G401 (cell line): ENCODE data around the gene SAXO2. TPM values are rescaled to one million over a fixed set of nuclear protein-coding genes. Genes with fewer than 3 reads are reported as not detected.
A peak's percentile ranks its signal among the peaks of the same experiment; 100 is the strongest.
"Not testable (repeated sequence)": the region's sequence is repeated elsewhere in the genome, so short reads cannot be mapped to it uniquely, and the experiment has no call there.

ENCODE experiments used
- DNase-seq: peaks from one replicate; pipeline ENCODE4 v3.0.0-alpha.2; 2015; ENCODE audit warnings: low spot score
- in situ Hi-C: cut with HindIII; loops from 2 replicates; pipeline ENCODE4 v1.10.0; 2016; ENCODE audit warnings: low sequenced_read_pairs, mixed read lengths
- total RNA-seq: library from RNA; depleted of rRNA; stranded (reverse); fragments of >200 nt; shearing (Covaris generic); gene quantifications from 2 replicates; pipeline ENCODE4 v1.2.3, GENCODE V29; 2014; rRNA removed

Gene SAXO2, protein sequence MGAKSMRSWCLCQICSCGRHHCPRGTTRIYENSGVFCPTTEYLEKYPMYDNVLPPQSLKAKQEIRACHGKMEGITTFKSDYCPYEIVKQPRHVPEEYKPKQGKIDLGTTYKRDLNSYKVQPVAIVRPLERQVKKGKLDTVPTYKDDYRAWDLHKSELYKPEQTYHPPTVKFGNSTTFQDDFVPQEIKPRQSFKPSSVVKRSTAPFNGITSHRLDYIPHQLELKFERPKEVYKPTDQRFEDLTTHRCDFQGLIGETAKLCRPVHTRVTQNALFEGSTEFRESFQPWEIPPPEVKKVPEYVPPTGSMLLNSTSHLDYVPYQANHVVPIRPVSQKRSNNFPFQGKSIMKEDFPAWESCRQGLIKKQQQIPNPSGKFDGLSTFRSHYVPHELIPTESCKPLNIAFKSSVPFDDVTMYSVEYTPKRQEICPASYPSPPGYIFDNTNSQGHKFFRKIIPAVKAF
- 1.2 TPM in 1 of 2 replicates, not detected in the other for total RNA-seq

GRCh38 chr15:82262422-82263026 is at the start of gene SAXO2, which contains the start of gene EFL1:
Gene SAXO2, plus strand, starts transcription at chr15:82262818. Its CDS starts 62 bp downstream, at chr15:82262880.
Gene EFL1, minus strand, starts transcription at chr15:82262734. Its CDS starts 956 bp downstream, at chr15:82261778.
- in situ Hi-C loops, result no loop called here

DNA sequence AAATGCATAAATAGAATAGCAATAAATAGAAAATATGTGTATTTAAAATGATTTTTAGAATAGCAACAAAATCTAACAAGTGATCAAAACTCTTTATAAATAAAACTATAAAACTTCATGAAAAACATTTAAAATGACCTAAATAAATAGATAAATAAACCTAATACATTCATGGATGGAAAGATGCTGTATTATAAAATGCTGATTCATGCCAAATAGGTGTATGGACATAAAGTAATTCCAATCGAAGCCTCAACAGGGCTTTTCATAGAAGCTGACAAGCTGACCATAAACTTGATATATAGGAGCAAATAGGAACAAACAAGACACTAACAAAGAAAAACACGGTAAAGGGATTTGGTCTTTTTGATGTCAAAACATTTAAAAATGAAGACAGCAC is 46.5 kb upstream of the SAXO2 start:
- in situ Hi-C loops, DNase-seq: not testable (repeated sequence)

More at GRCh38 chr15:82262422-82263026, at the start of gene SAXO2, which contains the start of gene EFL1:
- peak; percentile 93 for DNase-seq

DNA sequence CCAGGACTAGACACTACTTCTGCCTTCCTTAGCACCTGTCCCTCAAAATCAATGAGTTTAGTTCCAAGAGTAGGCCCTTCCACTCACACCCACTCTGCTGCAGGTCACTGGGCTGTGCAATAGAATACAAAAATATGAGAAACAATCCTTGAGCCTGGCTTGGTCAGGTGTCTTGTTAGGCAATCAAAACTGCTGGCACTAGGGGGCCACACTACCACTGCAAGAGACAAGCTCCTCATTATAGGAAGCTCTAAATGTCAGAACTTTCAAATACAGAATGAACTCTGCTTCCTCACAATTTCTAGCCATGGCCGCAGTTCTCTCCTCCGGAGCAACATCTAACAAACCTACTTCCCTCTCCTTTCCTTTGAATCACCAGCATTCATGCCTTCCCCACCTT is 41.1 kb upstream of the SAXO2 start:
- peak; percentile 10 for DNase-seq
- in situ Hi-C loops, result not testable (repeated sequence)

- in situ Hi-C loops, result no loop called here
- no peak for DNase-seq
Observed at GRCh38 chr15:82228750-82229149, 33.9 kb upstream of the SAXO2 start.

DNA sequence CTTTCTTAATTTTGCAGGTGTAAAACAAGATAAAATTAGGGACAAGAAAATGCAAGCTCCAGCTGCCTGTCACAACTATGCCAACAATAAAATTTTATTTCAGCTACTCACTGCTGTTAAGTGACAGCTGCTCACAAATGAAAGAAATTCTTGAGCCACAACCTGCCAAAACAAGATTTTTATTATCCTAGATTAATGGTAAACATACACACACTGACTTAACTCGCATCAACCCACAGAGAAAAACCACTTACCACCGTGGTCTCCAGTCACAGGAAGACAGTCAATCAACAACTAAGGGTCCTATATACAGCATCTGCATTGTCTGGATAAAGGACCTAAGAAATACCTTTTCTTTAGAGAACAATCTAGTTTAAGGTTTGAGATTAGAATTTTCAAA is 31.4 kb upstream of the SAXO2 start:
- DNase-seq, result no peak
- in situ Hi-C loops, result no loop called here

DNA sequence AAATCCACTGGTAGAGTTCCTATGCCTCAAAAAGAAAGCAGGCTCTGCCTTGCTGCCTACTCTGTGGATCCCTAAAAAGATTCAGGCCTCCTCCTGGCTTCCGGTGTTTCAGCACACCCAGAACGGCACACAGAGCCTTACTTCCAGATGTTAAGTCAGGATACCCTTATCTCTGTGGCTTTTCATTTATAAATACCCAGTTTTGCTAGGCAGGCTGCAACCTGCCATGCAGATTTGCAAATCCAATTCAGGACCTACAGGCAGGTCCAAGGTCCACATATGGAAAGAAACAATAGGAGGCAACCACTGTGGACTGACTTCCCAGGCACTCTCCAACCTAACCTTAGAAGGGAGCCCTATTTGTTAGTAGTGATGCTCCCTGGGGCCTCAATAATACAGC is 30.8 kb upstream of the SAXO2 start:
- in situ Hi-C loops, result no loop called here
- DNase-seq, result no peak

- in situ Hi-C loops, DNase-seq: not testable (repeated sequence)
Observed at GRCh38 chr15:82237944-82238534, 24.6 kb upstream of the SAXO2 start.

DNA sequence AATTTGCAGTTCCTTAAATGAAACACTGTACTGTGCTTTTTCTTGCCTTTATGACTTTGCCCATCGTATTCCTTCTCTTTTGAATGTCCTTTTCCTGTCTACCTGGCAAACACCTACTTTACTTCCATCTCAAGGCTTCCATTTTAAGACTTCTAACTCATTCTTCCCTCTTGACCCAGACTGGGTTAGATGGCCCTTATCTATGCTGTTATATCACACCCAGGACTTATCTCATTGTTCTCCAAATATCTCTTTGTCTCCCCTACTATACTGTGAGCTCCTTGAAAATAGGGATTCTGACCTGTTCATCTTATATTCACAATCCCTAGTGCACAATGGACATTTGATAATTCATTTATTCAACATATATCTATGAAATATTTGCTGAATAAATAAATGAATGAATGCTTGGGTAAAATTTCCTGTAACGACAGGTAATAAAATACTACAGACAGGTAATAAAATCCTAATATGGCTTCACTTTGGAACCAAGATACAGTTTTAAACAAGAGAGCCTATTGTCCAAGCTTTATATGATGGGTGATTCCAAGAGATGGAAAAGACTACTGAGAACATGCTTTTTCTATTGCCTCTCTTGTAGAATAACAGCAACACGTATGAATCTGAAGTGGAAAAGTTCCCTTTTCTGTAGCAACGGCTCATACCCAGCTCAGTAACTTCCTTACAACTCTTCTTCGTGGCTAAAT is 22.8 kb upstream of the SAXO2 start:
- DNase-seq, result no peak
- in situ Hi-C loops, result no loop called here

DNA sequence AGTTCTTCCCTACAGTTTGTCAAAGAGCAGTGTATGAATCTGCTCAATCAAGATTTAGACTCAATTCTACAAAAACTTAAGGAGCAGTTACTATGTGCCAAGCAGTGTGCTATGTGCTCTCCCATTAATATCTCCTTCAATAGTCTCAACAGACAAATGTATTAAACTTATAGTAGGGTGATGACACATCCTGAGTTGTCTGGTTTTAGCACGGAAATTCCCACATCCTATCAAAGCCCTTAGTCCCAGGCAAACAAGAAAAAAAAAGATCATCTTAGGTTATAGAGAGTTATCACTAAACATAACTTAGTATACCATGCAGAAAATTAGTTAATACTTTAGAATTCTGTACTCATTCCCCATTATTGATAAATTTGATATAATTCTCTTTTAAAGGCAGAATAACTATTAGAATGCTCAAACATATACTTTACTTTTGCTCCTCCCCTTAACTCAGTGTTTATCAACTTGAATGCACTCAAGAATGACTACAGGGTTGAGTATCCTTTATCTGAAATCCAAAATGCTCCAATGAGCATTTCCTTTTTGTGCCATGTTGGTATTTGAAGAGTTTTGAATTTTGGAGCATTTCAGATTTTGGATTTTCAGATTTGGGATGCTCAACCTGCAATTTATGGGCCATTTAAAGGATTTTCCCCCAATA is 20.6 kb upstream of the SAXO2 start:
- in situ Hi-C loops, DNase-seq: not testable (repeated sequence)

- in situ Hi-C loops, DNase-seq: not testable (repeated sequence)
Observed at GRCh38 chr15:82243644-82244043, 19.0 kb upstream of the SAXO2 start.

DNA sequence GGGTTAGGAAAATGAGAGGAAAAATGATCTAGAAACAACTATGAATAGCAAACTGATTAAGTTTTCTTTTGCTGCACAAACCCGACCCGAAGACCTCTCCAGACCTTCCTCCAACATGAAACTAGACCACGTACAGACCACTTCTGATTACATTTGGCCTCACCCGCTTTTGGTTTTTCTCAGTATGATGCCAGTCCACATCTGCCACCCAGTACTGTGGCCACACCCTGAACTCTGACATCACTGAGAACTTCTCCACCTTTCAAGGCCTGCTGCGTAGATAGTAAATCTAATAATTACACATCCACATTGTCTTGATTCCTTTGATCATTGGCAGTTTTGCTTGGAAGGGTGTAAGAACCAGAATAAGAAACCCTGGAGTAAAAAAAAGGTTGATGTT is 16.7 kb upstream of the SAXO2 start:
- in situ Hi-C loops, DNase-seq: not testable (repeated sequence)

DNA sequence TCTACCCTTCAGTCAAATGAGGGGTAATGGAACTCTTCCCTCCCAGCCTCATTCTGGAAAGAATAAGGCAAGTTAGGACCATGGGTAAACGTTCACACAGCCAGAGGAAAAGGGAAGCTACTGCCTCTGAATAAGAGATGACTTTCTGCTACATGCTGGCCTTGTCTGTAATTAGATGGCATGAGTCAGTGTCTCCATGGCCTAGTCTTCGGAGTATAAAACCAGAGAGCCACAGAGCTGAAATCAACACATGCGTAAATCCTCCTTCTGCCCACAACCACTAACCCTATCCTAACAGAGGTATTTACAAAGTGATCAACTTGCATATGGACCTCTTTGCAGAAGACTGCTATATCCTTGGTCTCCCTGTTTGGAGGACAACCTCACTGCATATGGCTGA is 14.4 kb upstream of the SAXO2 start:
- in situ Hi-C loops, DNase-seq: not testable (repeated sequence)

DNA sequence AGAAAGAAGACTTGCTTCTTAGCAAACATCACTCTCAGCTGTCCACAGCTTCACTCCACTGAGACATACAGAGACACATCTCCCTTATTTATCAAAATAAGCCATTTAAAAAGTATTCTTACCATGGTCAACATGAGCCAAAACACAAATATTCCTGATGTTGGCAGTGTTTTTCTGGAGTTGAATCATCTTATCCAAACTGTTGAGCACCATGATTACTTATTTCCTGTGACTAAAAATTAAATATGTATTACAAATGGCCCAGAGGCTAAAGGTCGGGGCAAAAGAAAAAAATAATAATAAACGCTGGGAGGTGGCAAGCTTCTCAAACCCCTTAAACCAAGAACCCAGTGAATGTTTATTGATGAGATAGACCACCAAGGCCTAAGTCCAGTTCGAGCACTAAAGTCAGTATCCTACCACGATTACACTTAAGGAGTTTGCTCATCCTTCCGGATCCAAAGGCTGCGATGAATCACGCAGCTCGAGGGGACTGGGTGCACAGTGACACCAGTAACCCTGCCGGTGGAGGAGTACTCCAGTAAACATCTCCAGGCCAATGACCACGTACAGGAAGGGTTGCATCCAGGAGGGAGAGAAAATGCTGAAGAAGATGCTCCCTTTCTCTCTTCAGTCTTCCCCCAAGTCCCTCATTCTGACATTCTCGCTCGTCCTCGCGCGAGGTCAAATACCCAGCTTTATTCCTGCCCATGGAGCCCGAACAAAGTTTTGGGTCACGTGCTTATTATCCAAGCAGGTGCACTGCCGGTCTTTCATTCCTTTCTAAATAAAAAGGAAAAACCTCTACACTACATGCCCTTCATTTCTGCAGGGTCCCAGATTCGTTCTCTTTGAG is 824 bp upstream of the SAXO2 start:
- not testable (repeated sequence) for DNase-seq

DNA sequence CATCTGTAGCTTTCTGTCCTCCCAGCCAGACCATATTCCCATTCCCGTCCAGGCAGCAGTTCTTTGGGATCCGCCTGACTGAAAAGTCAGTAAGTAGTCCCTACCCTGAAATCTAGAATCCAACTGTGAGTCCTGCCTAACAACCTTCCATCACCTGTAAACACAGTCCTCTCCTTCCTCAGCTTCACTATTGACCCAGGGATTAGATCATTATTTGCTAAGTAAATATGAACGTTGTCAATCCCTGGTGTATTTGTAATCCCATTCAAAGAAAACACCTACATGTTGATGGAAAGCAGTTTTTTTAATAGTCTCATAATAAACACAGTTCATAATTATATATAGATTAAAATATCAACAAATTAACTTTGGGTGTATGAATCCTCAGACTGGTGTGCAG is 732 bp downstream of the SAXO2 start:
- peak; percentile 19 for DNase-seq
- in situ Hi-C loops, result no loop called here

More for the DNA sequence above, 824 bp upstream of the SAXO2 start:
- in situ Hi-C loops, result not testable (repeated sequence)

GRCh38 chr15:82267137-82267536 is 4.5 kb downstream of the SAXO2 start:
- DNase-seq, in situ Hi-C loops: not testable (repeated sequence)

DNA sequence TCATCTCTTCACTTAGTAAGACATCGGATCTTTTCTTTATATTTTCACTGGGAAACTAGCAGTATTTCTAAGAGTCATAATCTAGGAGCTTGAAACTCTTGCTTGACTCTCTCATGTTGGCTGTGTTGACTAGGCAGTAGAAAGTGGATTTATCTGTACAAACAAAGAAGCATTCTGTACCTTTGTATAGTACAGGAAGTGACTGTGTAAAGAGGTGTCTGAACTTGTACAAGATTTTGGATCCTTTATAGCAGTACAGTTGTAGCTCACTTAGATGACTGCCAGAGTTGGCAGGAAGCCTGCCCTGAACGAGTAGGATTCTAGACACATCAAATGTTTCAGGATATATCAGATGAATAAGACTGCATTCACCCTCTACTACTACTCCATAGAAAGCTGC is 5.8 kb downstream of the SAXO2 start:
- in situ Hi-C loops, result not testable (repeated sequence)

GRCh38 chr15:82272154-82272553 is 9.5 kb downstream of the SAXO2 start:
- in situ Hi-C loops, result no loop called here
- no peak for DNase-seq

More for the DNA sequence above, 5.8 kb downstream of the SAXO2 start:
- DNase-seq, result not testable (repeated sequence)

GRCh38 chr15:82275410-82275809 is 12.8 kb downstream of the SAXO2 start:
- DNase-seq, result no peak
- in situ Hi-C loops, result no loop called here
